Activated T-helper 17 cell treated with anti-CD3 and anti-CD28 coated beads, Interleukin-2, amount 50 U/mL, for 72 hours (primary cell): ENCODE results near the gene DGCR2. TPM values are rescaled to one million over a fixed set of nuclear protein-coding genes. Genes with fewer than 3 reads are reported as not detected.
"Not testable (repeated sequence)": the region's sequence is repeated elsewhere in the genome, so short reads cannot be mapped to it uniquely, and the experiment has no call there.

ENCODE experiments used
- ATAC-seq: fragments of 150-1000 bp; cut with Tn5 transposase; replicated peaks from 2 replicates; pipeline ENCODE4 v1.10.0; 2021; ENCODE audit warnings: mild to moderate bottlenecking, moderate library complexity
- H3K27ac Mint-ChIP-seq: one replicate; pipeline ENCODE4 v1.8.0; 2022; ENCODE audit warnings: mixed read lengths
- H3K27me3 Mint-ChIP-seq: one replicate; pipeline ENCODE4 v1.8.0; 2022; ENCODE audit warnings: mixed read lengths
- H3K36me3 Mint-ChIP-seq: one replicate; pipeline ENCODE4 v1.8.0; 2022; ENCODE audit warnings: low read depth, mild to moderate bottlenecking, mixed read lengths
- H3K4me1 Mint-ChIP-seq: one replicate; pipeline ENCODE4 v1.8.0; 2022; ENCODE audit warnings: mixed read lengths
- H3K4me3 Mint-ChIP-seq: one replicate; pipeline ENCODE4 v1.8.0; 2022; ENCODE audit warnings: mild to moderate bottlenecking, mixed read lengths
- H3K9me3 Mint-ChIP-seq: one replicate; pipeline ENCODE4 v1.8.0; 2022; ENCODE audit warnings: mixed read lengths
- total RNA-seq, 2 donors: library from RNA; stranded (reverse); gene quantifications; one replicate each; pipeline ENCODE4 v1.2.3, GENCODE V29; 2022

DGCR2 gene
- total RNA-seq, 2 donors from 2014 or later: 22.6 to 27.3 TPM

GRCh38 chr22:19038164-19038546 is 84.1 kb downstream of the DGCR2 start:
- H3K36me3 Mint-ChIP-seq: peaks cover 46% of the 10 kb centered on the region
- no peak overlapping the region for H3K4me3 Mint-ChIP-seq
- H3K9me3 Mint-ChIP-seq: no peaks in the 10 kb centered on the region
- ATAC-seq: no peak
- H3K27me3 Mint-ChIP-seq: no peaks in the 10 kb centered on the region
- no peak overlapping the region for H3K27ac Mint-ChIP-seq
- peaks cover 5% of the 10 kb centered on the region for H3K4me1 Mint-ChIP-seq

DNA sequence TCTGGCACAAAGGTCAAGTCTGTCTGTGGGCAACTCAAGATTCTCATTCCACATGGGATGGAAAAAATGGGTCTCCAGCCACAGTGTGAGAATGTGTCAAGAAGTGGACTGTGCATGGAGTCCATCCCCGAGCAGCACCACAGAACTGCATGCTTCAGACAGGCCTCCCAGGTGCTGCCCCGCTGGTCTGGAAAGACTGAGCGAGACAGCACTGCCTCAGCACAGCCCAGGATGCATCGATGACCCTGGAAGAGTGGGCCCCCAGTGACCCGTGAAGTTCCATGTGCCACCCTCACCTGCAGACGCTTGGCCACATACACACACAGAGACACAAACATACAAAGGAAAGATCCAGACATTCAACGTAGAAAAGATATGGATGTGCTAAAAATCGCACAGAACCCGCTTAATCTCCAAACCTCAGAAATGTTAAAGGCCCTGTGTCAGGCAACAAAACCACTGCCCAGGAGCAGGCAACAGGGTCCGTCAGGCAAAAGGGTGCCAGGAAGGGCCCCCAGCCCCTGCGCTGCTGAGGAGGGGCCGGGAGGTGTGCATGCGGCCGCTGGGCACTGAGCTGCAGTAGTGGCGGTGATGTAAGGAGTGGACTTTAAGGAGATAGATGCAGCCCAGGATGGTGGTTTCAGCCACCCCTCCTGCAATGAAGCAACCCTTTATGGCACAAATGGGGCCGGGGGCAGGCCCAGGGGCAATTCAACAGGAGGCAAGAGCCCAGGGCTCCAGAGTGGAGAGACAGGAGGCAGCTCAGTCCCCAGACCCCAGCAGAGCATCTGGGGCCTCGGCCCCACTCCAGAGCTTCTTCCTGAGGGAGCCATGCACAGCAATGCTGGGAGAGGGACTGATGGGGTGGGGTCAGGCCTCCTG is 84.7 kb downstream of the DGCR2 start:
- H3K27me3 Mint-ChIP-seq: no peaks in the 10 kb centered on the region
- peak overlapping the region; percentile 56 for H3K27ac Mint-ChIP-seq
- ATAC-seq: no peak
- H3K36me3 Mint-ChIP-seq: peaks cover 44% of the 10 kb centered on the region
- H3K4me3 Mint-ChIP-seq: no peak overlapping the region
- H3K9me3 Mint-ChIP-seq: no peaks in the 10 kb centered on the region
- H3K4me1 Mint-ChIP-seq: peaks cover 5% of the 10 kb centered on the region

GRCh38 chr22:19036523-19037273 is 85.5 kb downstream of the DGCR2 start:
- H3K4me1 Mint-ChIP-seq: peaks cover 5% of the 10 kb centered on the region
- H3K27me3 Mint-ChIP-seq: no peaks in the 10 kb centered on the region
- no peak overlapping the region for H3K4me3 Mint-ChIP-seq
- H3K27ac Mint-ChIP-seq: no peak overlapping the region
- H3K9me3 Mint-ChIP-seq: no peaks in the 10 kb centered on the region
- H3K36me3 Mint-ChIP-seq: peaks cover 35% of the 10 kb centered on the region
- no peak for ATAC-seq

DNA sequence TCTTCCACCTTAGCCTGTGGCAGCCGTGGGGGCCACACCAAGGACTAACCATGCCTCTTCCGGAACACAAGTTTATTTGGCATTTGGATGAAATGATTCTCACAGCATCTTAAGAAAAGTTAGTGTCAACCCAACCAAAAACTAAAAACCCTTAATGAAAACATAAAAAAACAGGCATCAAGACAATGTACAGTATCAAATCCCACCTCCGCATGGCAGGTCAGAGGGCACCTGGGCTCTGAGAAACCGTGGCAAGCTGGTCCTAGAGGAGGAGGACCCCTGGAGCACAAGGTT is 86.0 kb downstream of the DGCR2 start:
- ATAC-seq: no peak
- H3K9me3 Mint-ChIP-seq: no peaks in the 10 kb centered on the region
- H3K27me3 Mint-ChIP-seq: no peaks in the 10 kb centered on the region
- H3K36me3 Mint-ChIP-seq: peaks cover 30% of the 10 kb centered on the region
- H3K4me3 Mint-ChIP-seq: no peak overlapping the region
- H3K27ac Mint-ChIP-seq: no peak overlapping the region
- H3K4me1 Mint-ChIP-seq: peaks cover 5% of the 10 kb centered on the region

DNA sequence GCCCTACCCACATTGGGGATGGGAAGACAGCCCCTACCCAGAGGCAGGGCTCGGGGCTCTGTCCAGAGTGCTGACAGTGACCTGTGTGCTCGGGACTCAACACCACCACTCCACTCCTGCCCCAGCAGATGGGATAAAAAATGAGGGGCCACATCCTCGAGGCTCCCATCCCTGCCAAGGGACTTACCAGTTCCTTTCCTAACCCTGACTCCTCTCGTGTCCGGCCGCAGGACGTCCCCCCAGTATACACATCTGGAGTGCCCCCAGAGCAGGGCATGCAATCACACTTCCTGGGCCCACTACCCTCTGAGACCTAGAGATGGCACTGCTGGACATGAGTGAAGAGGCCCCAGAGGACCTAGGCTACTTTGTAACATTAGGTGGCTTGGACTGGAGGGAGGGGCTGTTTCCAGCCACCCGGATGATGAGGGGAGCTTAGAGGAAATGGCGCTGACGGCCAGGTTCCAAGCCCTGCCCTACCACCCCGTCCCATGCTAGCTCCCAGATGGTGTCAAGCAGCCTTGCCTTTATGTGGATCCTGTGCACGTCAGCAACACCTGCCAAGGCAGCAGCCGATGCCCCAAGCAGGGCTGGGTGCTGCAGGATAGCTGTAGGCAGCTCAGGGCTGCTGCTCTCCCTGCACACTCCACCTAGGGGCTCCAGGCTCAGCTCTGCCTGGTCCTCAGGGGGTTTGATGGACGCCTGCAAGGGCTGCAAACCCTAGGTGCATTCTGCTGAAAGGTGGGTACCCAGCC is 86.6 kb downstream of the DGCR2 start:
- no peak overlapping the region for H3K27ac Mint-ChIP-seq
- no peaks in the 10 kb centered on the region for H3K9me3 Mint-ChIP-seq
- no peaks in the 10 kb centered on the region for H3K27me3 Mint-ChIP-seq
- H3K4me1 Mint-ChIP-seq: peaks cover 5% of the 10 kb centered on the region
- peak; percentile 12 for ATAC-seq
- peaks cover 25% of the 10 kb centered on the region for H3K36me3 Mint-ChIP-seq
- no peak overlapping the region for H3K4me3 Mint-ChIP-seq

DNA sequence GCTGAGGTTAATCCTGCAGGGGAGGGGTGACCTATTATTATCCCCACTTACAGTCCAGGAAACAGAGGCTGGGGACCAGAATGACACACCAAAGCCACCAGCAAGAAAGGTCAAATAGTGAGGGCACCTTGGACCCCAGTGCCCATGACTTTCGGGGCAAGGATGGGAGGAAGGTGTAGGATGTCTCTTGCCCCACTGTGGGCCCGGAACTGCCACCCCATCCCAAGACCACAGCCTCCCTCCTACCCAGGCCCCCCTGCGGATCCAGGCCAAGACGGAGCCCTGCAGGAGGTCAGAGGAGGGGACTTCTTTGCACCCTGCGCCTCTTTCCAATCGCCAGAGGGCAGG is 87.1 kb downstream of the DGCR2 start:
- not testable (repeated sequence) for H3K27me3 Mint-ChIP-seq, H3K4me1 Mint-ChIP-seq, H3K4me3 Mint-ChIP-seq, H3K9me3 Mint-ChIP-seq, H3K27ac Mint-ChIP-seq, ATAC-seq
- peaks cover 19% of the 10 kb centered on the region for H3K36me3 Mint-ChIP-seq

DNA sequence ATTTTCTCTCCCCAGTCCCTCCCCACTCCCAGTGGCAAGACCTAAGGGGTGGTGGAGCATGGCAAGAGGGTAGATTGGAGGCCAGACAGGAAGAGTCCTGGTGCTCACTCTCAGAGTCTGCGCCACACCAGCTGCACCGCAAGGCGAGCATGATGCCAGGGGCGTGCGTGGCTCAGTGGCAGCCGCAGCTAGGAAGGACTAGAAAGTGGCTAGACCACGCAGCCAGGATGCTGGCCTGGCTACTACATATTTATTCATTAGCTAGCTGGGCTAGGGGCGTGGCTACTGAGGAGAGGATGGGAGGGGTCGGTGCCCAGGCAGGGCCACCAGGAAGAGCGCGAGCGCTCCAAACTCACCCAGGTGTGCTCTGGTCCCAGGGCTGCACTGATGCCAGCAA is 87.5 kb downstream of the DGCR2 start:
- peaks cover 16% of the 10 kb centered on the region for H3K36me3 Mint-ChIP-seq
- H3K4me1 Mint-ChIP-seq, H3K9me3 Mint-ChIP-seq, ATAC-seq, H3K27ac Mint-ChIP-seq, H3K27me3 Mint-ChIP-seq, H3K4me3 Mint-ChIP-seq: not testable (repeated sequence)

DNA sequence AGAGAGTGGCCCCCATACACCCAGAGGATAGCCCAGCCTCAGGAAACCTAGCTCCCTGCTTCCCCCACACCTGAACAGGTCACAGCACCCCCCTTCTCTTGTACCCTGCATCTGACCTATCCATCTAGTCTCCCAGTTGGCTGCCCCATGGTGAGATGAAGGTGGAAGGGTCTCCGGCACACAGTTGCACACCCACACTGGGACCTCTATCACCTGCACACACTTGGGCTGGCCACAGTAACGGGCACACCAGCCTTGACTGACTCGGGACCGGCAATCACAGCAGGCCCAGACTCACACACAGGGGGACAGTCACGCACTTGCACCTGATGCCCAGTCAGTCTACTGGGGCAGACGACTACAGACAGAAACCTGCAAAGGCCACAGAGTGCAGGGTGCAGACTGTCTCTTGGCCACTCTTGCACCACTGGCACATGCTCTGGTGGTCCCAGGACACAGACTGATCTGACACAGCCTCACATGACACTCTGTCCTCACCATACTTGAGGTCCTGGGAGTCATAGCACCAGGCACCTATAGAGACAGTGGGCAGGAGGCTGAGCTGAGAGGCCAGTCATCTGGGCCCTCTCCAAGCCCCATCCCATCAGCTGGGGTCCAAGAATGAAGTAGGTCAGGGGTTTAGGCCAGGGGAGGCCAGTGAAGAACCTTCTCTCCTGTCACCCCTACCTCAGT is 88.0 kb downstream of the DGCR2 start:
- not testable (repeated sequence) for H3K27ac Mint-ChIP-seq

DNA sequence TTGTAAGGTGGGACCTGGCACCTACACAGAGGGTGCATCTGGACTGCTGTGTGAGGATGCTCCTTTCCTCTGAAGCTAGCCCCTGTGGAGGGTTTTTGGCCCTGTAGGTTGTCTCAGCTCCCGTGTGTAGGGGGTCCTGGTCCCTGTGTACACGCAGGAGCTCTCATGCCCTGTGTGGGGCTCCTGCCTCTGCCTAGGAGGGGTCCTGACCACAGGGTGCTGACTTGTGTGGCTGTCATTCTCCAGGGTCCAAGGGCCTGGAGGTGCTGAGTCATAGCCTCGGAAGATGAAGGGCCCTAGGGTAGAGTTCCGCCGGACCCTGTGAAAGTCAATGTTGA is 88.7 kb downstream of the DGCR2 start:
- H3K27ac Mint-ChIP-seq, H3K4me1 Mint-ChIP-seq, ATAC-seq, H3K36me3 Mint-ChIP-seq, H3K4me3 Mint-ChIP-seq, H3K9me3 Mint-ChIP-seq, H3K27me3 Mint-ChIP-seq: not testable (repeated sequence)

More for the DNA sequence above, 88.0 kb downstream of the DGCR2 start:
- ATAC-seq, H3K4me3 Mint-ChIP-seq, H3K4me1 Mint-ChIP-seq, H3K9me3 Mint-ChIP-seq, H3K27me3 Mint-ChIP-seq: not testable (repeated sequence)
- peaks cover 10% of the 10 kb centered on the region for H3K36me3 Mint-ChIP-seq

- not testable (repeated sequence) for H3K9me3 Mint-ChIP-seq, H3K4me1 Mint-ChIP-seq, H3K27me3 Mint-ChIP-seq, ATAC-seq, H3K4me3 Mint-ChIP-seq, H3K36me3 Mint-ChIP-seq, H3K27ac Mint-ChIP-seq
Measured at GRCh38 chr22:19032898-19033567, 89.2 kb downstream of the DGCR2 start.

DNA sequence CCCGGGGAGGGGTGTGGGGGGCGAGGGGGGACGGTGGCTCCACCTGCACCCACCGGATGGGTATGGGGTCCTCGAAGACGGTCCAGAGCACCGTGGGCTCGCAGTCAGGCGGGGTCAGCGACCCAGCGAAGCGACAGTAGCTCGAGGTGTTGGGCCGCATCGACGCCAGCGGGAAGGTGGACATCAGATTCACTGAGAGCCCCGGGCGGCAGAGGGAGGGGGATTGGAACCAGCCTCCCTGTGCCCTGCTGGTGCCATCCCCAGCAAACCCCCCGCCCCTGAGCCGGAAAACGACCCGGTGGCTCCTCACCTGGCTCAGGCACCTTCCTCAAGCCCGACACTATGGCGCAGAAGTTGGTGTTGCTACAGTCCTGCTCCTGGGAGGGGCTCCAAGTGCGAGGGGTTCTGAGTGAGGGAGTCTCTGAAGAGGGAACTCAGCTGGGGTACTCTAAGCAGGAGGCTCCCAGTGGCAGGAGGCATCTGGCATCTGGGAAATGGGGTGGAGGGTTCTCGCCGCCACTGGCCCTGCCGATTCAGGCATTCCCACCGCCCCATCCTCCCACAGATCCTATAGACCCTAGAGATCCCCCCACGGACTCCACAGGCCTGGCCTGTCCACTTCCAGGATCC is 89.9 kb downstream of the DGCR2 start:
- not testable (repeated sequence) for H3K4me1 Mint-ChIP-seq, H3K9me3 Mint-ChIP-seq, H3K27ac Mint-ChIP-seq, ATAC-seq, H3K4me3 Mint-ChIP-seq, H3K36me3 Mint-ChIP-seq, H3K27me3 Mint-ChIP-seq

DNA sequence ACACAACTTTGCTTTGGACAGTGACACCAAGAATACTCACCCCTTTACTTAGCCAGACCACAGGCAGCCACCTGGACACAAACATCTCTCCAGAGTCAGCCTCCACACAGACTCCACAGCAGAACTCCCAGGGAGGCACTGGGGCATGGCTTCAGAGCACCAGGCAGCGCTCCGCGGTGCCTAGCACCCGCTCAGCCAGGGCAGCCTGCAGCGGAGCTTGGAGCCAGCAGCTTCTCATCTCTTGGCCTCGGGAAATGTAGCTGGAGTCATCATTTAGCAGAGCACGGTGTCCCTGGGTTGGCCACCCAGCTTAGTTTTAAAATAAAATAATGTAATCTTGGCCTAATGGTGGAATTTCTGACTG is 91.3 kb downstream of the DGCR2 start:
- H3K4me3 Mint-ChIP-seq, H3K4me1 Mint-ChIP-seq, ATAC-seq, H3K27ac Mint-ChIP-seq, H3K36me3 Mint-ChIP-seq, H3K9me3 Mint-ChIP-seq, H3K27me3 Mint-ChIP-seq: not testable (repeated sequence)

DNA sequence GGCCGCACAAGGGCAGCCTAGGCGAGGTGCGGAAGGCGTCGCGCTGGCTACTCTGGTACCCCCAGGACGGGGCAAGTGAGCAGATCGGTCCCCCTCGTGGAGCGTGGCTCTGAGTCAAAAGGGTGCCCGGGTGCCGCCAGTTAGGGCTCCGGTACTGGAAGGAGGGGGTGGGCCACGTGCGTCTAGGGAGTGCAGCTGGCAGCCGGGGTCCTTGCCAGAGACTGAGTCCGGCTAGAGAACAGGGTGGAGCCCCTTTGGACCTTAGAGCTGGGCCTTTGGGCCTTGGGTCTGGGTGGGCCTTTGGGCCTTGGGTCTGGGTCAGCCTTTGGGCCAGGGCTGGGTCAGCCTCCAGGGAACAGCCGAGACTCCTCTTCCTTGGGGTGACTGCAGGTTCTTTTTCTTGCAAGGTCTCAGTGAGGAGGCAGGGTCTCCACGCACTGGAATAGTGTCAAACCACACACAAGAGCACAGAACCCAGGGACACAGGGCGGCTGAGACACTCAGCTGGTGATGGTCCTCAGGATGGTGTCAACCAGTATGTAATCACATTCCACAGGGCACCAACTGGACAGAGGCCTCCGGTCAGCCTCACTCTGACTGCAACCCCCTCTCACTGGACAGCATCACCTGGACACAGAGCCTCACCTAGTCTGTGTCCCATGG is 91.9 kb downstream of the DGCR2 start:
- not testable (repeated sequence) for H3K9me3 Mint-ChIP-seq, H3K4me3 Mint-ChIP-seq, H3K27me3 Mint-ChIP-seq, ATAC-seq, H3K27ac Mint-ChIP-seq, H3K4me1 Mint-ChIP-seq, H3K36me3 Mint-ChIP-seq
